ENCODE data around the gene CADM1. TPM values are rescaled to one million over a fixed set of nuclear protein-coding genes. Genes with fewer than 3 reads are reported as not detected.
A peak's percentile ranks its signal among the peaks of the same experiment; 100 is the strongest.

The CADM1 gene
- total RNA-seq, 2 experiments from 2014 or later = 59.7 to 89.7 TPM

GRCh38 chr11:115255006-115255762, 249.0 kb downstream of the CADM1 start:
- POLR2A ChIA-PET = interaction anchor here (0.7 to 2.1 kb wide), 8 partner anchors 8 to 135 kb away, joined by 3 to 9 read pairs (median 4); no protein-coding TSS in a partner anchor
- intact Hi-C loops (cut with micrococcal nuclease; ENCODE audit: unreplicated experiment) = no loop called here

GRCh38 chr11:115251126-115251525, 253.1 kb downstream of the CADM1 start:
- POLR2A ChIA-PET = interaction anchor here (0.7 to 1.4 kb wide), 8 partner anchors 14 to 205 kb away, joined by 3 to 7 read pairs (median 3); no protein-coding TSS in a partner anchor
- H3K27ac ChIP-seq (ENCODE audit: low read depth, low read length, poor library complexity, severe bottlenecking) = no peak overlapping the region
- H3K79me2 ChIP-seq (ENCODE audit: insufficient read depth, low read depth, low read length) = peaks cover 7% of the 10 kb centered on the region; the same call in 1 of the 2 replicates
- no peak for TF ChIP-seq EZH2phosphoT487 (IDR thresholded peaks at IDR 0.05; ENCODE audit: borderline replicate concordance, low read depth, low read length)
- TF ChIP-seq, protein P1, sequence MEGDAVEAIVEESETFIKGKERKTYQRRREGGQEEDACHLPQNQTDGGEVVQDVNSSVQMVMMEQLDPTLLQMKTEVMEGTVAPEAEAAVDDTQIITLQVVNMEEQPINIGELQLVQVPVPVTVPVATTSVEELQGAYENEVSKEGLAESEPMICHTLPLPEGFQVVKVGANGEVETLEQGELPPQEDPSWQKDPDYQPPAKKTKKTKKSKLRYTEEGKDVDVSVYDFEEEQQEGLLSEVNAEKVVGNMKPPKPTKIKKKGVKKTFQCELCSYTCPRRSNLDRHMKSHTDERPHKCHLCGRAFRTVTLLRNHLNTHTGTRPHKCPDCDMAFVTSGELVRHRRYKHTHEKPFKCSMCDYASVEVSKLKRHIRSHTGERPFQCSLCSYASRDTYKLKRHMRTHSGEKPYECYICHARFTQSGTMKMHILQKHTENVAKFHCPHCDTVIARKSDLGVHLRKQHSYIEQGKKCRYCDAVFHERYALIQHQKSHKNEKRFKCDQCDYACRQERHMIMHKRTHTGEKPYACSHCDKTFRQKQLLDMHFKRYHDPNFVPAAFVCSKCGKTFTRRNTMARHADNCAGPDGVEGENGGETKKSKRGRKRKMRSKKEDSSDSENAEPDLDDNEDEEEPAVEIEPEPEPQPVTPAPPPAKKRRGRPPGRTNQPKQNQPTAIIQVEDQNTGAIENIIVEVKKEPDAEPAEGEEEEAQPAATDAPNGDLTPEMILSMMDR (conservative IDR thresholded peaks at IDR 0.05; ENCODE audit: low read length) = no peak
- H3K4me1 ChIP-seq (ENCODE audit: insufficient read depth, low read length, poor library complexity, severe bottlenecking) = peaks cover 17% of the 10 kb centered on the region
- H3K36me3 ChIP-seq (ENCODE audit: insufficient read depth, low read length) = no peaks in the 10 kb centered on the region
- intact Hi-C loops (cut with micrococcal nuclease; ENCODE audit: unreplicated experiment) = no loop called here
- no peaks in the 10 kb centered on the region for H4K20me1 ChIP-seq (ENCODE audit: insufficient read depth, low read length)
- no TSS peak for BruUV-seq (replicated peaks)
- no peak overlapping the region for H2AFZ ChIP-seq (ENCODE audit: low read length)
- CTCF ChIA-PET (ENCODE audit: unreplicated experiment) = interaction anchor here (0.9 kb wide), 1 partner anchor 14 kb away, joined by 3 read pairs; no protein-coding TSS in a partner anchor
- DNase-seq (ENCODE audit: low spot score) = no peak
- no peak overlapping the region for H3K4me2 ChIP-seq (ENCODE audit: low read length)
- no peak overlapping the region for H3K4me3 ChIP-seq (ENCODE audit: low read depth, low read length, poor library complexity, severe bottlenecking)
- no peaks in the 10 kb centered on the region for H3K9me3 ChIP-seq (ENCODE audit: low read length)
- no peaks in the 10 kb centered on the region for H3K9me2 ChIP-seq (ENCODE audit: insufficient read depth, low read length)

More at GRCh38 chr11:115255006-115255762, 249.0 kb downstream of the CADM1 start:
- Histone ChIP-seq H3K9me3 (ENCODE audit: low read length) (no peaks in the 10 kb centered on the region), H3K36me3 (ENCODE audit: insufficient read depth, low read length) (no peaks in the 10 kb centered on the region), H3K27ac (ENCODE audit: low read depth, low read length, poor library complexity, severe bottlenecking) (no peak overlapping the region), H2AFZ (ENCODE audit: low read length) (no peak overlapping the region), H3K9me2 (ENCODE audit: insufficient read depth, low read length) (no peaks in the 10 kb centered on the region), H3K4me1 (ENCODE audit: insufficient read depth, low read length, poor library complexity, severe bottlenecking) (peaks cover 41% of the 10 kb centered on the region), H3K4me3 (ENCODE audit: low read depth, low read length, poor library complexity, severe bottlenecking) (no peak overlapping the region), H4K20me1 (ENCODE audit: insufficient read depth, low read length) (no peaks in the 10 kb centered on the region), H3K4me2 (ENCODE audit: low read length) (peak overlapping the region; percentile 92), H3K79me2 (ENCODE audit: insufficient read depth, low read depth, low read length) (peaks cover 7% of the 10 kb centered on the region; the same call in 1 of the 2 replicates)
- BruUV-seq (replicated peaks) = no TSS peak
- no peak for DNase-seq (ENCODE audit: low spot score)
- CTCF ChIA-PET (ENCODE audit: unreplicated experiment) = interaction anchor here (1.0 kb wide), 1 partner anchor 27 kb away, joined by 3 read pairs; no protein-coding TSS in a partner anchor
- TF ChIP-seq, protein P1 (conservative IDR thresholded peaks at IDR 0.05; ENCODE audit: low read length) = no peak
- TF ChIP-seq EZH2phosphoT487 (IDR thresholded peaks at IDR 0.05; ENCODE audit: borderline replicate concordance, low read depth, low read length) = no peak
